GM21526 (cell line): ENCODE measurements around the gene SLC10A7.

ENCODE experiments used
- ATAC-seq: cut with Tn5 transposase; IDR thresholded peaks from one replicate; pipeline ENCODE4 v1.9.1; 2021; ENCODE audit warnings: moderate library complexity; ENCODE audit not compliant: unreplicated experiment, low FRiP score

SLC10A7 gene

DNA sequence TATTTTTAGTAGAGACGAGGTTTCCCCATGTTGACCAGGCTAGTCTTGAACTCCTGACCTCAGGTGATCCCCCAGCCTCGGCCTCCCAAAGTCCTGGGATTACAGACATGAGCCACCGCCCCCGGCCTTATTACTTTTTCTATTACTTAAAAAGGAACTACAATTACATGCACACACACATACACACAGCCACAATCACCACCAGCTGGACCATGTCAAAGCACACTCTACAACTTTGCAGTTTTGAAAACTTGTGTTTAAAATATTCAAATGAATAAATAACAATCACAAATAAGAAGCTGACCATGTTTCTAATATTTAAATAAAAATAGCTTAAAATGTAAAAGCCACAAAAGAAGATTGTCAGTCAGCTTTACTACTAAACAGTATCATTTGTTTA is 23.4 kb downstream of the SLC10A7 start:
- ATAC-seq = no peak

DNA sequence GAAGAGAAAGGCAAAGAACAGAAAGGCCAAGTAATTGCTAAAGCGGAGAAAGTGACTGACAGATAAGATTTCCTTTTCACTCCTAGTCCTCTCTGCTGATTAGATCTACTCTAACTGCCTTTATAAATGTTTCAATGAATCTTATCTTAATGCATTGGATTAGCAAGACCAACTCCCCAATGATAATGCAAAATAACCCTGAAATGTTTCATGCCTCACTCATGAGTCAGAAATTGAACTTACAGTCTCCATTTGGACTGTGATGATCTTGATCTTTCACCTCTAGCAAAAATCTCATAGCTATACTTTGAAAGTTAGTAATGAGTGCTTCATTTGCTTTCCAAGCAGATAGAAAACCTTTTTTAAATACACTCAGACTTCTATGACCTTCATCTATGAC is 26.5 kb downstream of the SLC10A7 start:
- no peak for ATAC-seq

DNA sequence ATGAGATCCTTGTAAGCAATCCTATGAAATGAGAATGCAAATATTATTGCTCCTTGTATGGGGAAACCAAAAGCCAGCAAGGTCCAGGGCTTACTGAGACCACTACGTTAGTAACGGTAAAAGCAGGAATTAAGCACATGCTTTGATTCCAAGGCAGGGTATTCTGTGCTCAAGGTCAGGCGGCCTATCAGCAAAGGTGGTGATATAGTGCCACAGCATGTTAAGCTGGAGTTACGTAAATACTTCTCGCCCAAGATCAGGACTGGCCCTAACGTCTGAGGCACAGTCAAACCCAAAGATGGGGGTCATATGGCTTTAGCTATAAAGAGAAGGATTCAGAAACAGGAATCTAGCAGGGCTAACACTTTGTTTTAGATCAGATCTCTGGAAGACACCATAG is 27.6 kb downstream of the SLC10A7 start:
- ATAC-seq = no peak

DNA sequence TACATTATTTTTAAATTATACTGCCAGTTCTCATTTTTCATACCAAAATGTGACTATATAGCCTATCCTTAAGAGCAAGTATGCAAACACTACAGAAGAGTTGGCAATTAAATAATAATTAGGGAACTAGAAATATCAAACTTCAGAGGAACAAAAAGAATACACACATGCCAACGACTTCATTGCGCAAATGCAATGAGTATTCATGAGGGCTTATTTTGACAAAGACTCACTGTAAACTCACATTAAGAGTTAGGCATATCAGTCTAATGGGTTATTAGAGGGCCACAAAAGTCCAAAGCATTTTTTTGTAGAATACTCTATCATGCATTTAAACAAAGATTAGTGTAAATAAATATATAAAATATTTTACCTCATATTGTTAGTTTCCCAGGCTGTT is 31.6 kb downstream of the SLC10A7 start:
- ATAC-seq = no peak

DNA sequence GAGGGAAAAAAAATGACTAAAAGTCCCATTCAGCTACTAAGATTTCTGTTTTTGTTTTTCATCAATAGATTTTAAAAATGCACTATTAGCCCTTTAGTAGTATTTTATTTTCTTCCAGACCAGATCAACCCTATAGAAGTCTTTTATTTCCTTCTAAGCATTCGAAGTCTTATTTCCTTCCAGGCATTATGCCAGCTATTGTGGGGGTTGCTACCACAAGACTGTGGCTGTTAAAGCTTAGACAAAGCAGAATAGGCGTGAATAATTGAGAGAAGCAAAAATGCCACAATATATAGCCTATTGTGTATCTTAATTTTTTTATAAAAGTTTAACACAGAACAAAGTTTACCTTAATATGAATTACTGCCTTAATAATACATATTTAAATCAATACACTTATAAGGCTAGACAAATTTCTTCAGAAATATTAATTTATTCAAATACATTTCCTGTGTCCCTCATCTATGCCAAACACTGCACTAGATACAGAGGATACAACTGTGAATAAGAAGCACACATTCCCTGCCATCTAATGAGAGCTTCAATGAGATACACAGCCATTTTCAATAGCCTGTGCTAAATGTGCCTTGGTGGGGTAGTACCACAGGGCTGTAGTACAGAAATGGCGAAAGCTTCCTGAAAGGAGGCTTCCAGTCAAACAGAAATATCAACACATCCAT is 33.1 kb downstream of the SLC10A7 start:
- ATAC-seq = no peak

DNA sequence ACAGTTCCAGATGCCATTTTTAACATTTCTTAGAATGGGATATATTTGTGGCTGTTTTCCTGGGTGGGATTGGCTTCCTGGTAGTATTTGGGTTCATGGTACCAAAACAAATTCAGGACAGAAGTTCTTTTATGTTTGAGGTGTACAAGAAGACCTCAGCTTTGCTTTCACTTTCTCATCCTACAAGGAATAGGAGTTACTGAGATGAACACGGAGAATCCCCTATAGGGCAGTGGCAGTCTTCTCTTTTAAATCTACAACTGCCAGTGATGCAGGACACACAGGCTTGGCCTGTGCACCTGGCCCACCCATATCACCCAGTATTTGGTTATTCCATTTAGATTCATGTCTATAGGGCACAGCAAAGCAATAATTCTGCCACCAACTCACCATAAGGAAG is 35.2 kb downstream of the SLC10A7 start:
- ATAC-seq = peak; percentile 81

DNA sequence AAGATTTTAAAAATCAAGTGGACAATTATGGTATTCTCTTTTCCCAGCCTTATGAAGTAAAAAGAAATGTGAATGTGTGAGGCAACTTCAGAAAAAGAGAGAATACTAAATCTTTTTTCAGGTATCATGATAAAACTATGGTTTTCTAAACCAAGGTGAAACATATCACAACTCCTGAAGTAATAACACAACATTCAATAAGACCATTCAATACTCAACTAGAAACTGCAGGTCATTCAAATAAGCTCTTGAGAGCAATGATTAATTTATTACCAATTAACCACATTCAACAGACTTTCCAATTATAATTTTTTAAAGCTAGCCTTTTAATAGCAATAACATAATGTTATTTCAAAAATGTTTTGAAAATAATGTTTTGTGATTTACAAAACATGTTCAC is 35.8 kb downstream of the SLC10A7 start:
- no peak for ATAC-seq

DNA sequence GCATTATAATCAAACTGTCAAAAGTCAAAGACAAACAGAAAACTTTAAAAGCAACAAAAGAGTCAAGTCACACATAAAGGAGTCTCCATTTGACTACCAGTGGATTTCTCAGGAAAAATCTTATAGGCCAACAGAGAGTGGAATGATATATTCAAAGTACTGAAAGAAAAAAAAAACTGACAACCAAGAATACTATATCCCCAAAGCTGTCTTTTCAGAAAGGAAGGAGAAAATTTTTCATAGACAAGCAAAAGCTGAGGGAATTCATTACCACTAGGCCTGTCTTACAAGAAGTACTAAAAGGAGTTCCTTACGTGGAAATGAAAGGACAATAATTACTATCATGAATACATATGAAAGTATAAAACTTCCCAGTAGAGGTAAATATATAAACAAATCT is 39.0 kb downstream of the SLC10A7 start:
- no peak for ATAC-seq

DNA sequence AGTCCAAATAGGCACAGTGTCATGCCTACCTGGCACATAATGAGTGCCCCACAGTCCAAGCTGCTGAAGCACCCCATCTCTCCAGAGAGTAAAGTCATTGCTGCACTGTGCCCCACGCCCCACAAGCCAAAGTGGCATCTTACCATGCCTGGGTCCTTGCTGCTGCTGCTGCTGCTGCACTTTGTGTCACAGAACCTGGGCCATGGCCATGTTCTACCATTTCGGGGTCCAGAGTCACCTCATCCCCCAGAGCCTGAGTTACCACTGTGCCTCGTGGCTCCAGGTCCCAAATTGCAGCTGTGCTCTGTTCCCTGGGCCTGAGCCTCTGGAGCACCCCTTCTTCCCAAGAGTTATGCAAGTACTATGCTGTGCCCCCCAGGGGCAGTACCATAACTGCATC is 40.5 kb downstream of the SLC10A7 start:
- ATAC-seq = no peak

DNA sequence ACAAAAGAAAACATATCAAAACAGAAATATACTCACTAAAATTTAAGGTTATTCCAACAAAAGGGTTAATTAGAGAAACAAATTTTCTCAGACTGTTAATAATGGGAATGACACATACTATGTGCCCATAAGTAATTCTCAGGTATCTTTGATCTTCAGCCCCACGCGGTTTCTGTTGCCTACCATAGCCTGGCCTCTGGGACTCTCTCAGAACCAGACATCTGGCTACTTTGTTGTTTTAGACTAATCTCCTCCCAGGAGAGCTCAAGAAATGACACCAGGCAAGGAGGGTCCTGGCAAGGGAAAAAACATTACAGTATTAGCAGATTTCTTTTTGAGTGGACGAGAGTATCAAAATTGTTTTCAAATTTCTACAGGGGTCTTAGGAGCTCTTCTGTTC is 43.7 kb downstream of the SLC10A7 start:
- no peak for ATAC-seq

DNA sequence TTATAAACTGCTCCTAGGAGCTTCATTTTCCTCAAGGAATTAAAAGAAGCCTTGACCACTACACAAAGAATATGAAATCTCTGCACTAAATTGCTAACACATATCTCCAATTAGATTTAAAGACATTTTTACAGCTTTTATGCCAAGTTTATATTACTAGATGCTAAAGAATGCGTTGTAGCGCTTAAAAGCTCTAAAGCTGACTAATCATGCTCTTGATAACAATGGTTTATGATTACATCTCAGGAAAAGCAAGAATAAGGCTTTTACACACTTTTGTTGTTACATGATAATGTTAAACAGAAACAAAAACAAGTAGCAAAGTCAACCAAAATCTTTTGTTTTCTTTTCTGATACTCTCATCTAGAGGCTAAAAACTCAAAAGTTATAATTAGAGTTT is 44.7 kb downstream of the SLC10A7 start:
- no peak for ATAC-seq

DNA sequence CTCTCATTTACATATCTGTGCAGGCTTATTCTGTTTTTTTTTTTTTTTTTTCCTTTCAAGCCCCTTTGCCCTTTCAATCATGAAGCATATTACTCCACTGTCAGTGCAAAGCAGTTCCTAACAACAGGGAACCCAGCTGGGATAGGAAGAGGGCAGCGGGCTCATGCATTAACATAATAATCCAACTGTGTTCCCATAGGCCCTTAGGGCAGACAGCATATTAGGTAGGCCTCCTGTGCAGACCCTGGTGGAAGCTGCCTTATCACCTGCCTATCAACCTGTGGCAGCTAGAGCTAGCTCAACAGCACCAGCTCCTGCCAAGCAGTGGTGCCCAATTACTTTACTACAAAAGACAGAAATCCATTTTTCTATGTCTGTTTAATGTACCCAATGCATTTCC is 49.3 kb downstream of the SLC10A7 start:
- ATAC-seq = no peak

DNA sequence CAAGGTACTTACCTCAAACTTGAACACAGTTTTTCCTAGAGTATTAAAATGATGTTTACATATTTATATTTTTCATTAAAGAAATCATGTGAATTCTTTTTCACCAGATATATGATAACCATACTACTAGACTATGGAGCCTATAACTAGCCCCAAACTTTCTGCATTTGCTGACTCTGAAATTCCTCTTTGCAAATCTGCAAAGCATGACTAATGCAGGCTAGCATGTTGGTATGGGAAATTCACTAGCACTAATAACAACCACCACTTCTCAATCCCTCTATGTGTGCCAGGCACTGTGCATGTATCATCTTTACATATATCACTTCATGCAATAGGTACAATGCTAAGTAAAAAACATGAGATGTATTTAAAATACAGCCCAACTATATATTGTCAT is 51.1 kb downstream of the SLC10A7 start:
- ATAC-seq = no peak

DNA sequence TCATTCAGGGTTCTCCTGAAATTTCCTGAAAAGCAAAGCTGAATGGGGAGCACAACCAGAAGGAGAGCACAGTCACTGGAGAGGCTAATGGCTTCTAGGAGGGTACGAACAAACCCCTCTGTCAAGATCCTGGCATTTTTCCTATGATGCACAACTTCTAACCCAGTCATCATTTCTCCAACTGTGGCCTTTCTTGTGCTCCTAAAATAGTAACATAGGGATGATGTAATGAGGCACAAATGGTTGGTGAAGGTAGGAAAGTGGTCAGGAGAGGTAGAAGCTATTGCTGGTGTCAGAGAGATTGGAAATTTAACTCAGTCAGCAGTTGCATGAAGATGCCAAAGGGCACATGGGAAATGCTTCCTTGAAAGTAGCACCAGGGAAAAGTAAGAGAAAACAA is 52.7 kb downstream of the SLC10A7 start:
- no peak for ATAC-seq

DNA sequence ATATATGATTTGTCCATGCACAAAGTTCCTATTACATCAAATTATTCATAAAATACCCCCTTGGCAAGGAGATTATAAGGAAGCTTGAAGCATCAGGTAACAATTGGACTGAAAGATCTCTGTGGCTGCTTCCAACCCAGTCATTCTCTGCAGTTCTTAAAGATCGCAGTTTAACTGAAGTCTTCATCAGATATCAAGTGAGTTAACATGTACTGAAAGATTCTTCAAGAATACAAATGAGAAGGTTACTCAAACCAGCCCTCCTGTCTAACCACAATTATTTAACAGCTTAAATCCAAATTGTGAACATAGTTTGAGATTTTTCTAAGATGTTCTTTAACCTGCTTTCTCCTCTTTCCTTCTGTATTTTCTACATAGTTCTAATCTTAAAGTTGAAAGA is 56.1 kb downstream of the SLC10A7 start:
- ATAC-seq = no peak

DNA sequence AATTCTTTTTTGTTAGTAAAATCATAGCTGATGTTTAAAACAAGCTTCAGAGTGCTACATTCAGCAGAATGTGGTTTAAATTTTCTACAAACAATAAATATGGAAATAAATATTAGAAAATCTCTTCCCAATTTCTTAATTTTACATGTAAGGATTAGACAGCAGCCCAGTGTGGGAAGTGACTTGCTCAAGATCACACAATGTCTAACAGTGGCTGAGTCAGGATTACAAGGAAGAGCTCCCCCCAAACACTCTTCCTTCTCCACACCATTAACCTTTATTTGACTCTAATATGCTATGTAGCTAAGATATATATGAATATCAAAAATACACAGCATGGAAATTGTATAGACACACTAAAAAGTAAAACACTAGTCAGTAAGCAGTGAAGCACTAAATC is 59.5 kb downstream of the SLC10A7 start:
- no peak for ATAC-seq

DNA sequence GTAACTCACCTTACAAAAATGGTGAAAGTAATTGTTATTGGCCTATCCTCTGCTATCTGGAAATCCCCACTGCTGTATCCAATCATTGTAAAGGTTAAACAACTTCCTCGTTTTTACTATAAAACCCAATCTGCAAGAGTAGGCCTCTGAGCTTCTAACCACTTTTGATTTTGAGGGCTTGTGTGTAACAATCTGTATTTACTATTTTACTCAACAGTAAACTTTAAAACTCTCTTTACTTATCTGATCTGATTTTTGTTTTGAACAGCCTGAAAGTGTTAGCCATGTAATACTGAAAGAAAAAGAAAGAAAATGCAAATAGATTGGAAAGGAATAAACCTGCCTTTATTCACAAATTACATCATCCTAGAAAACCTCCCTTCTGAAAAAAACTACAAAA is 63.1 kb downstream of the SLC10A7 start:
- ATAC-seq = peak; percentile 82

DNA sequence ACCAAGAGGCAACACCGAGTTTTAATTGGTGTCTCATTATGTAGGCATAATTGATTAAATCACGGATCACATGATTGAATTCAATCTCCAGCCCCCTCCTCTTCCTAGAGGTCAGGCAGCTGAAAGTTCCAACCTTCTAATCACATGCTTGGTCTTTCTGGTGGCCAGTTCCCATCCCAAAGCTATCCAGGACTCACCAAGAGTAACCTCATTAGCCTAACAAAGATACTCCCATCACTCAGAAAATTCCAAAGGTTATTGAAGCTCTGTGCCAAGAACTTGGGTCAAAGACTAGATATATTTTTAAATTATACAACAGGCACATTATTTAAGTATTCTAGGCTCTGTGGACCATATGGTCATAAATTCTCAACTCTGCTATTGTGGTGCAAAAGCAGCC is 65.1 kb downstream of the SLC10A7 start:
- no peak for ATAC-seq

DNA sequence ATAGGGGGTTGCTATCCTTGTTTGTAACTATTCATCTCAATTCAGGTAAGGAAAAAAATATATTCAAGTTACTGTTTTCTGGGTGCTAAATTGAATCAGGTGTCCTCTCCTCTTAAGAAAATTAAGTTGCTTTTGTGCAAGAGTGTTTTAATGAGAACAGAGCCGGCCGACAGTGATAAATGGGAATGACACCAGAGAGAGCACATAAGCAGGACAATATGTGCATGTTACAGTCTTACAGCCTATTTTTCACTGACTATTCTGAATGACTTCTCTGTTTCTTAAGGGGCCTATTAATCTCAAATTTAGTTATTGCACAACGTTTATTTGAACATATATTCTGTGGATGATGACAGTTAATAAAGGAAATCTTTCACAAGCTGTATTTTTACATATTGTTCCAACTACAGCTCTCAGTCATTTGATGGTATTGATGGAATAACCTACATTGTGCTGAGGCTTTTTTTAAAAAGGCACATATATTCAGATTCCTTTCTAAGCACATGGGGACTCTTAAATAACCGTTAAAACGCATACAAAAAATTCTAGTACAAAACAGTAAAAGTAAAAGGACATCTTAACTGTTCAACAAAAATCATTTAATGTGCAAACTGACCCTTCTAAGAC is 68.4 kb downstream of the SLC10A7 start:
- no peak for ATAC-seq

DNA sequence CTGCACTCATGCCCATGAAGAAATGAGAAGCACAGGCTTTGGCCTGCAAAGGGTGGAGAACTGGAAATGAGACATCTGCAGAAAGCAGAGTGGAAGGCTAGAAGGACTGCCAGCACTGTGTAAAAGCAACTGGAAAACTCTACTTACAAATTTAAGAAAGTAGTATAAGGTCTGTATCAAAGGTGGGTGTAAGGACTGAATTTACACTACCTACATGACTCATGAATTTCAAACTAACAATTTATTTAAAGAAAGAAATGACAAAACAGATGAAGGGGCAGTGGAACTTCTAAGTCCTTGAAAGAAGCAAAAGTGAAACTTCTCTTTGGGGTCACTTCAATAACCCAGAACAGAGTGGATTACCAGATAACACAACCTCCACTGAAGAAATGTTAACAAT is 71.2 kb downstream of the SLC10A7 start:
- ATAC-seq = peak; percentile 75

DNA sequence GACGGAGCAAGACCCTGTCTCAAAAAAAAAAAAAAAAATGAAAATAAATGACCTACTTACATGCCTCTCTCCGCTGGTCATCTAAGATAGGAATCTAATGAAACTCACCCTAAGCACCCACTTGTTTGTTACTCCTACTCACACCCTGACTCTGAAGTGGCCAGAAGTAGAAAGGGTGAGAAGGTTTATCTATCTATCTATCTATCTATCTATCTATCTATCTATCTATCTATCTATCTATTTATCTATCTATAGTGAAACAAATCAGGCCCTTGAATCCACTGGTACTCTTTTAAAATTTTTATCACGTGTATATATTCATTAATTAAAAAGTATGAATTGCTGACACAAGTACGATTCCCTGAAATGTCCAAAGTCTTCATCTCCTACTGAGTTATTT is 75.2 kb downstream of the SLC10A7 start:
- no peak for ATAC-seq
